HS-27A (cell line): Measurements from ENCODE around the gene WWOX.
"Not testable (repeated sequence)": the region's sequence is repeated elsewhere in the genome, so short reads cannot be mapped to it uniquely, and the experiment has no call there.

Experiments used
- DNase-seq: peaks from one replicate; pipeline ENCODE4 v3.0.0-alpha.2; 2012; ENCODE audit warnings: low read depth, missing footprints

The WWOX gene

DNA sequence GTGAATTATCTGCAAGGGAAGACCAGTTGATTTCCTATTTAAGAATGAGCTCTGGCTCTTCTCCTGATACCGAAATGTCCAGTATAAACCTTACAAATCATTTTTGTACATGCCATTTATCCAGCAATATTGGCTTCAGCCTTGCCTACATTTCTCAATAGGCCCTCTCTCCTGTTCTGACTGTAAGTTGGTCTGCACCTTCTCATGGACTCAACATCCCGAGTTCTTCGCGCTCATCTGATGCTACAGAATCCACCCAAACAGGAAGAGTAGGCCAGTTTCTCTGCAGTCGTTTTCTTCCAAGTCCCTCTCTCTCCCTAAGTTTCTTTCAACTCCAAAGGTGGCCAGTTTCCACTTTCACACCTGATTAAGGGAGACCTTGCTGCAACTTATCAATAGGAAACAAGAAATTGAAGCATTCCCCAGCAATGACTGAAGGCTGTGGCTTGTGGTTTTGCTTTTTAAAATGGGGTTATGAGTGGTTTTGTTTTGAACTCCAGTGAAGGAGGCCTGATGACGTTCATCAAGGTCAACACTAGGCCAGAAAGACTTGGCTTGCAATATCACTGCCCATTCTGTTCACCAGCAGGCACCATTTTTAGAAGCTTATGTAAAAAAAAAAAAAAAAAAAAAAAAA is 1118.0 kb downstream of the WWOX start:
- DNase-seq = no peak

DNA sequence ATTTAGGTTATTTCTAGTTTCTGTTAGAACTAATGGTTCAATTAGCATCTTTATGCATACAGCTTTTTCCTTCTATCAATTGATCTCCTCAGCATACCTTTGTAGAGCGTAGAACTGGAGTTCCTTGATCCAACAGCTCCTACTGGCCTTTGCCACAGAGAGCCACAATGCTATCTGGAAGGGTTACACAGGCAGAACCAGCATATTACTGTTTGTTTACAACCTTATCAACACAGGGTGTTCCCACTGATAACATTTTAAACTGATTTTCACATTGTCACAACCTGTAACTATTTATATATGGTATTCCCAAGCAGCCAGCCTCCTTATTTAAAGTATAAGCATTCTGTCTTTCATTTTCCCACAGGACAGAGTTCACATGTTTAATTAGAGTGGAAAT is 1118.9 kb downstream of the WWOX start:
- no peak for DNase-seq

DNA sequence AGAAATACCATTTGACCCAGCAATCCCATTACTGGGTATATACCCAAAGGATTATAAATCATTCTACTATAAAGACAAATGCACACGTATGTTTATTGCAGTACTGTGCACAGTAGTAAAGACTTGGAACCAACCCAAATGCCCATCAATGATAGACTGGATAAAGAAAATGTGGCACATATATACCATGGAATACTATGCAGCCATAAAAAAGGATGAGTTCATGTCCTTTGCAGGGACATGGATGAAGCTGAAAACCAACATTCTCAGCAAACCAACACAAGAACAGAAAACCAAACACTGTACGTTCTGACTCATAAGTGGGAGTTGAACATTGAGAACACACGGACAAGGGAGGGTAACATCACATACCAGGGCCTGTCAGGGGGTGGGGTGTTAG is 1126.5 kb downstream of the WWOX start:
- not testable (repeated sequence) for DNase-seq

DNA sequence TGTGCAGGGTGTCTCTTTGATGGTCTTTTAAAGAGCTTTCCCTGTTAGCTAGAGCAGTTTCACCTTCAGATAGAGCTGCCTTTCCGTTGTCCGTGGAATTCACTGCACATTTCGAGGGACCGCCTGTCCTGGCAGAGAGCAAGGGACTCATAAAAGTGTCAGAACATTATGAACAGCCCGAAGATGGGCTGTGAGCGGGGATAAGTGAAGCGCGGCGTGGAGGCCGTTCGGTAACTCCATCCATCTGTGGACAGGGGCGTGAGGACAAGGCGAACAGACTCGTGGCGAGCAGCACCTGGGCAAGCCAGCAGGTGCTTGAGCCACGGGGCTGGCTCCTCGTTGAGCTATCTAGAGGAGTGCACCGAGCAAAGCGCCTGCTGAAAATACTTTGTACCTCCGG is 1129.9 kb downstream of the WWOX start:
- no peak for DNase-seq

DNA sequence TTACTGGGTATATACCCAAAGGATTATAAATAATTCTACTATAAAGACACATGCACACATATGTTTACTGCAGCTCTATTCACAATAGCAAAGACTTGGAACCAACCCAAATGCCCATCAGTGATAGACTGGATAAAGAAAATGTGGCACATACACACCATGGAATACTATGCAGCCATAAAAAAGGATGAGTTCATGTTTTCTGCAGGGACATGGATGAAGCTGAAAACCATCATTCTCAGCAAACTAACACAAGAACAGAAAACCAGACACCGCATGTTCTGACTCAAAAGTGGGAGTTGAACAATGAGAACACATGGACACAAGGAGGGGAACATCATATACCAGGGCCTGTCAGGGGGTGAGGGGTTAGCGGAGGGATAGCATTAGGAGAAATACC is 1146.2 kb downstream of the WWOX start:
- DNase-seq = not testable (repeated sequence)

DNA sequence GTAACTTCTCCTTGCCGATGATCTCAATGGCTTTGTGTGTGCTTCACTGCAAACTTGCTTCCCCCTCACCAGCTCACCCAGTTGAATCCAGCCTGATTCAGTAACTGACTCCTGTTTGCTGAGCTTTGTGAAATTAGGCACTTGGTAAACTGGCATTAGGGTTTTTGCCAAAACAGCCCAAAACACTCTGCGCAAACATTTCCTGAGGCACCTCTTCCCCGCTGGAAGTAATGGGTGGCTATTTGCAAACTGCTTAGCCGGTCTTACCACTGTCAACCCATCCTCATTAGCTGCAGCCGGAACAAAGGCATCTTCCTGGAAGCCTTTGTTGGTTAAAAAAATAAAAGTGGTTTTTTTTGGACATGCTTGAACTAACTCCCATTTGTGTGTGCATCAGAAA is 1147.9 kb downstream of the WWOX start:
- DNase-seq = no peak

DNA sequence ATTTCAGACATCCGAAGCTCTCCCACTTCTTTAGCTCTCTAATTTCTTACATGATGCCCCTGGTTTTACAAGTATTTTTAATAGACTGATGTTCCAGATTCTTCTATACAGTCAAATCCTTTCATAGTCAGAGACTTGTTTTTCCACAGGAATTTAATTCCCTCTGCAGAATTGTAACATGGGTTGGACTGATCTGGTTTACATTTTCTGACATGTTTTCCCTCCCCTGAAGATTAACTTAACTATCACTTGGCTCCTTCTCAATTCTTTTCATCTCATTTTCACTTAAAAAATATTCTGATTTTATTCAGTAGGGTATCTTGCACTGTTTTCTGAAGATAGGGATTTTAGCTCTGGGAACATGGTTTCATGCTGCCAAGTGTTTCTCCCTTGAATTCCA is 1148.9 kb downstream of the WWOX start:
- DNase-seq = no peak

DNA sequence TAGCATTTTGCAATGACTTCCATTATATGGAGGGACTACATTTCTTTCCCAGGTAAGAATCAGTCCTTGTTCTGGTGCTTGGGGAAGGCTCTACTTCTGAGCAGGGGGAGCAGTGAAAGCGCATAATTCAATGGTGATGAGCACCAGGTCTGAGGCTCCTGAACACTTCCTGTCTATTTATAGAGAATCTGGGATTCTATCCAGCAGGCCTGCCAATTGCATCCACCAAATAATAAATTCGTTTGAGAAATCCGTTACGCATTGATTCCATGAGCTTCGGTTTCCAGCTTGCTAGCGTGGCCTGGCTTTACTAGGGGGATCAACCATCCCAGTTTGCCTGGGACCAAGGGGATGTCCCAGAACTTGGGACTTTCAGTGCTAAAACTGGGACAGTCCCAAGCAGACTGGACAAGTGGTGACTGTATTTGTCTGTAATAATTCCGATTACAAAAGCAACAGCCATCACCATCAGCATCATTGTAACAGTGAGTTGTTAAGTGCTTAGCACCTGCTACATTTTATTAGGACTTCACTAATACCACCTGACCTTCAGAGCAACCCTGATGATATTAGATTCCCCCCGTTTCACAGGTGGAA is 1151.1 kb downstream of the WWOX start:
- DNase-seq = no peak

DNA sequence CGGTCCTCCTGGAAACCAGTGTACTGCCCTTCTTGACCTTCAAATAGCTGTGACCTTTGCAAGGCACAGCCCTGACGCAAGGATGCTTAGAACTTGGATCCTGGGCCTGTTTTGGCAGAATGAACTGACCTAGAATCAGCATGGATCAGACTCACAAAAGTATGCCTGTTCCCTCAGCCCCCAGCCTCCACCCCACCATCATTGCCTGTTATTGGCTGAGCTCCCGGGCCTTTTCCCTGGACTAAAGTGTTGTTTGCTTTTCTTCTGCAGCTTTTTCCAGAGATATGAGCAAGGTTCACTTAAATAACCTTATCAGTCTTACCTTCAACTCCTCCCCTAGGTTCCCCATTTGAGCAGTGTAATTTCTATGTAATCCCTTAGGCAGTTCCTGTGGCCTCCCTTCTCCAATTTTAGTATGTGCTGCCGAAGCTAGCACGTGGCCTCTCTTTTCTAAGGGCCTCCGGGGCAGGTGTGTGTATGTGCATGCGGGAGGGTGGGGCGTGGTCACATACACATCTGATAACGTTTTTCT is 1153.7 kb downstream of the WWOX start:
- no peak for DNase-seq

DNA sequence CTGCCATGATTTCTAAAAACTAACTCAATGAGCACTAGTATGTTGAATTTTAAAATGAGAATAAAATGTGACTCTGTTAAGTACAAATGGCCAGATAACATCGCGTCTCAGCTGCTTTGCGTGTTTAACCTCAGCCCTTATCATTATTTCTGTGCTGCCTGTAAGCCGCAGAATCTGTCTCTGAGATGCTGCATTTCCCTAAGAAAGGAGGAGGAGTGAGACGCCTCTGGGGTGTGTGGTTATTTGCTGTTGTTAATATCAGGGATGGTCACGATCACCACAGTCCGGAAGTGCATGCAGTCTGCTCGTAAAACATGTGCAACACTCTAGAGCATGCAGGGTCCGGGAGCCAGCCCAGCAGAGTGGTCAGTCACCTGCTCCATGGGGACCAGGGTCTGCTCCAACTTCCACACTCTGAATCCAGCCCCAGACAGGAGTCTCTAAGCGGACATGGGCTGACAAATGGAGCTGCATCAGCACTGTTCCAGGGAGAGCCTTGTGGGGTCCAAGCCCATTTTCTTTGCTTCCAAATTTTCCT is 1158.6 kb downstream of the WWOX start:
- DNase-seq = no peak

DNA sequence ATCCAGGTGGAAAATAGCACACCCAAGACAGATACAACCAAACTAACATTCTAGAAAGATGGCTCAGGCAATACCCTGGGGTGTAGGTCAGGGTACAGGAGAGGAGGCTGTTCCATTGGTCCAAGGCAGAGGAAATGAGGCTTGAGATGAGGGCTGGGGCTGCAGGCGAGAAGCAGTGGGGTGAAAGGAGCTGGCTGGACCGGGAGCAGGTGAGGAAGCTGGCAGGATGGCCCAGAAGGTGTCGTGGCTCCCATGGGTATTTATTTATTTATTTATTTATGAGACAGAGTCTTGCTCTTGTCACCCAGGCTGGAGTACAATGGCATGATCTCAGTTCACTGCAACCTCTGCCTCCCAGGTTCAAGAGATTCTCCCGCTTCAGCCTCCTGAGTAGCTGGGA is 1161.4 kb downstream of the WWOX start:
- not testable (repeated sequence) for DNase-seq

DNA sequence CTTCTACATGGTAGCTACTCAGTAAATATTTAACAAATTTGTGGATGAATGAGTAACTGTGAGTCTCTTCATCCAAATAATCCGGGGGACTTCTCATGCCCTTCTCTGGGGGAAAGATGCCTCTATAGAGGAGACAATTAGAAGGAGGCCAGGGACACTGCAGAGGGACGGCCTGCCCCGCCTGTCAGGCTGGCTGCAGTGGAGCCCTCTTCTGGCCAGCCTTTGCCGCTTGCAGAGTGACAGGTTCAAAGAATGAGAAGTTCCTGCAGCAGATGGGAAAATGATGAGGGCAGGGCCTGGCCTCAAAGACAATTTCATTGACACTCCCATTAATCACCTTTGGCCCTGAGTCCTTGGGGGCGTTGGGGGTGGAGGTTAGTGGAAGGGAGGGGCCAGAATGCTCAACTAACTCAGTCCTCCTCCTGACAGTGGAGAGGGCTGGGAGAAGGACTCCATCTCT is 1162.1 kb downstream of the WWOX start:
- no peak for DNase-seq

DNA sequence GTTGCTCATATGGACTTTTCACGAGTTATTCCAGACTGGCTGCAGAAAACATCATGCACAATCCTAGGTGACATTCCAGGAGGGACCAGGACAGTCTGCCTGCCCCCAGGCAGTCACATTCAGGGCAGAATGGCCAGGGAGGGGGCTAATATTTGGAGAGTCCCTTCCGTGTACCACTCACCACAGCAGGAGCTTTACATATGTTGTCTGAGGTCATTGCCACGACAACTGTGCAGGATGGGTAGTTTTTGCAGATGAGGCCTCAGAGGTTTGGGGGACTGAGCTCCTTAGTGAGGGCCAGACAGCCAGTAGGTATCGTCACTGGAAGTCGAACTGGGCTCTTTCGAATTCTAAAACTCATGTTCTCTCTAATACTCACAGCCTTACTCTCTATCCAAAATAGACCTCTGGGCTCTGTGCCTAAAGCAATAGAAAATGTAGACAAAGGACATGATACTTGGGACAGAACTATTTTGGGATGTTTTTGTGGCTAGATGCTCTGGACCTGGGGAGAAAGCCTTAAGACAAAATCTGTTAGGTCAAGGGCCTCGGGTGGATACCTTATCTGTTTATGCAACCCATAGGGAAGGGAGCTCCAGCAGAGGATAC is 1162.6 kb downstream of the WWOX start:
- no peak for DNase-seq
